ENCODE measurements around the gene BRD4.

DNA sequence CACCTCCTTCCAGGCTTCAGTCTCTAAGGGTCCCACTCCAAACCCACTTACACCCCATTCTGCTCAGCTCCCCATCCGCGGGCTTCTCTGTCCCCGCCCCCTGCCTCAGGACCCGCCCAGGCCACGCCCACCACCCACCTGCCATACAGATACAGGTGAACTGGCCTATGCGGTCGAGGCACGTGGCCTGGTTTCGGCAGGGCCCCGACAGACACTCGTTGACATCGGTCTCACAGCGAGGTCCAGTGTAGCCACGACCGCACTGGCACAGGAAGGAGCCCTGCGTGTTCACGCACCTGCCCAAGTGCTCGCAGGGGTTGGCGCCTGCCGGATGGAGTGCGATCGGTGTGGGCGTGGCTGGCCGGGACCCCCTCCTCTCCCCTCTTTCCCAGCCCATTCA lies 143.5 kb downstream of the BRD4 start:
- TF ChIP-seq, protein P1, sequence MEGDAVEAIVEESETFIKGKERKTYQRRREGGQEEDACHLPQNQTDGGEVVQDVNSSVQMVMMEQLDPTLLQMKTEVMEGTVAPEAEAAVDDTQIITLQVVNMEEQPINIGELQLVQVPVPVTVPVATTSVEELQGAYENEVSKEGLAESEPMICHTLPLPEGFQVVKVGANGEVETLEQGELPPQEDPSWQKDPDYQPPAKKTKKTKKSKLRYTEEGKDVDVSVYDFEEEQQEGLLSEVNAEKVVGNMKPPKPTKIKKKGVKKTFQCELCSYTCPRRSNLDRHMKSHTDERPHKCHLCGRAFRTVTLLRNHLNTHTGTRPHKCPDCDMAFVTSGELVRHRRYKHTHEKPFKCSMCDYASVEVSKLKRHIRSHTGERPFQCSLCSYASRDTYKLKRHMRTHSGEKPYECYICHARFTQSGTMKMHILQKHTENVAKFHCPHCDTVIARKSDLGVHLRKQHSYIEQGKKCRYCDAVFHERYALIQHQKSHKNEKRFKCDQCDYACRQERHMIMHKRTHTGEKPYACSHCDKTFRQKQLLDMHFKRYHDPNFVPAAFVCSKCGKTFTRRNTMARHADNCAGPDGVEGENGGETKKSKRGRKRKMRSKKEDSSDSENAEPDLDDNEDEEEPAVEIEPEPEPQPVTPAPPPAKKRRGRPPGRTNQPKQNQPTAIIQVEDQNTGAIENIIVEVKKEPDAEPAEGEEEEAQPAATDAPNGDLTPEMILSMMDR (IDR thresholded peaks at IDR 0.05; ENCODE audit: poor library complexity, severe bottlenecking), result no peak
- TF ChIP-seq EZH2 (IDR thresholded peaks at IDR 0.05; ENCODE audit: borderline replicate concordance, insufficient read depth, low read length, poor library complexity, severe bottlenecking), result no peak
- TF ChIP-seq, protein P2, sequence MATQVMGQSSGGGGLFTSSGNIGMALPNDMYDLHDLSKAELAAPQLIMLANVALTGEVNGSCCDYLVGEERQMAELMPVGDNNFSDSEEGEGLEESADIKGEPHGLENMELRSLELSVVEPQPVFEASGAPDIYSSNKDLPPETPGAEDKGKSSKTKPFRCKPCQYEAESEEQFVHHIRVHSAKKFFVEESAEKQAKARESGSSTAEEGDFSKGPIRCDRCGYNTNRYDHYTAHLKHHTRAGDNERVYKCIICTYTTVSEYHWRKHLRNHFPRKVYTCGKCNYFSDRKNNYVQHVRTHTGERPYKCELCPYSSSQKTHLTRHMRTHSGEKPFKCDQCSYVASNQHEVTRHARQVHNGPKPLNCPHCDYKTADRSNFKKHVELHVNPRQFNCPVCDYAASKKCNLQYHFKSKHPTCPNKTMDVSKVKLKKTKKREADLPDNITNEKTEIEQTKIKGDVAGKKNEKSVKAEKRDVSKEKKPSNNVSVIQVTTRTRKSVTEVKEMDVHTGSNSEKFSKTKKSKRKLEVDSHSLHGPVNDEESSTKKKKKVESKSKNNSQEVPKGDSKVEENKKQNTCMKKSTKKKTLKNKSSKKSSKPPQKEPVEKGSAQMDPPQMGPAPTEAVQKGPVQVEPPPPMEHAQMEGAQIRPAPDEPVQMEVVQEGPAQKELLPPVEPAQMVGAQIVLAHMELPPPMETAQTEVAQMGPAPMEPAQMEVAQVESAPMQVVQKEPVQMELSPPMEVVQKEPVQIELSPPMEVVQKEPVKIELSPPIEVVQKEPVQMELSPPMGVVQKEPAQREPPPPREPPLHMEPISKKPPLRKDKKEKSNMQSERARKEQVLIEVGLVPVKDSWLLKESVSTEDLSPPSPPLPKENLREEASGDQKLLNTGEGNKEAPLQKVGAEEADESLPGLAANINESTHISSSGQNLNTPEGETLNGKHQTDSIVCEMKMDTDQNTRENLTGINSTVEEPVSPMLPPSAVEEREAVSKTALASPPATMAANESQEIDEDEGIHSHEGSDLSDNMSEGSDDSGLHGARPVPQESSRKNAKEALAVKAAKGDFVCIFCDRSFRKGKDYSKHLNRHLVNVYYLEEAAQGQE (IDR thresholded peaks at IDR 0.05; ENCODE audit: borderline replicate concordance), result no peak

All from neural cell (in vitro differentiated cells).